ENCODE results near the gene TNFRSF18.

TNFRSF18 gene

DNA sequence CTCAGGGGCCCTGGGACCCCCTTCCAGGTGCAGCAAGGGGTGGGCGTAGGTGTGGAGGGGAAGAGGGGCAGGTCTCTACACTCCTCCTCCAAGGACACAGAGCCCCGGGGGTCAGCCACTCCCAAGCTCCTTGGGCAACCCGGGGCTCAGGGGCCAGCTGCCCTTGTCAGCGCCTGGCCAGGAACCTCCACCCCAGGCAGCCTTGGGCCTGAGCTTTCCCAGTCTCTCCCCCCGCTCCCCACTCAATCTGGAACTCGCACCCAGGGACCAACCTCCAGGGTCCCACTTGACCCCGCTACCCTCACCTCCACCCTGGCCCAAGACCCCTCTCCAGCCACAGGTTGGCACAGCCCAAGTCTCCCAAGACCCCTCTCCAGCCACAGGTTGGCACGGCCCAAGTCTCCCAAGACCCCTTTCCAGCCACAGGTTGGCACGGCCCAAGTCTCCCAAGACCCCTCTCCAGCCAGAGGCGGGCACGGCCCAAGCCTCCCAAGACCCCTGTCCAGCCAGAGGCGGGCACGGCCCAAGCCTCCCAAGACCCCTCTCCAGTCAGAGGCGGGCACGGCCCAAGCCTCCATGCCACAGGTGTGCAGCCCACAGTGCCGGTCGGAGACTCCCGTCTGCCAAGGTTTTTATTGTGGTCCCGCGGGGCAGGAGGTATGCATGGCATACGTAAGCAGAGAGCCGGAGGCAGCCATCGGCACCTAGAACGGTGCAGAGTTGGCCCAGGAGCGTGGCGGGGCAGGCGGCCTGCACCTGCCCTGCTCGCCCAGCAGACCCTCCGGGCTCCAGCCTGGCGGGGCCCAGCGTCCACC is 4.5 kb upstream of the TNFRSF18 start:
- no peak for DNase-seq

DNA sequence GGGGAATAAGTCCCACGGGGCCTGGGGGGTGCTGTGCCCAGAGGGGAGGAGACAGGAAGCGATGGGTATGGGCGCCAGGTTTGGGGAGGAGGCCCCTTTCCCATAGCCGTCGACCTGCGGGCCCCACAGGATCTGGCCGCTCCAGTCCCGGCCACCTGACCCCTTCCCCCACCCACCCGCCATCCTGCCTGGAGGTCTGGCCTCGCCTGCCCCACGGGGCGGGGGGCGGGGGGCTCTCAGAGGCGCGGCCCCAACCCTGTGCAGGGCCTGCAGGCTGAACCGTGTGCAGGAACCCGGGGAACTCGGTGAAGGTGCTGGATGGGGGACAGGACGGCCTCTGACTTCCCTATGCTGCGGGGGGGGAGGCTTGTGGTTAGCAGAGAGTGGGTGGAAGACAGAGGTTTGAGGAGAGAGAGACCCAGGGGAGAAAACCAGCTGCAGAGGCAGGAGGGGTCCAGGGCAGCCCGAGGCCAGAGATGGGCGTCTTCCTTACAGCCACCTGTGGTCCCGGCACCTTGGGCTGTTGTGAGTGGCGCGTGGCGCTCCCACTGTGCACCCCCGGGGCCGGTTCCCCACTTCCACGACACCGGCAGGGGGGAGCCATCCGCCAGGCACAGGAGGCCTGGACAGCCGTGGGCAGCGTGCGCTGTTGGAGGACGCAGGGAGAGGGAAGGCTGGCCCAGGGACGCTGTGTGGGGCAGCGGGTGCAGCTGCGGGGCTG is 2.5 kb upstream of the TNFRSF18 start:
- DNase-seq = peak; percentile 56

GRCh38 chr1:1207571-1207892 is 1.1 kb upstream of the TNFRSF18 start:
- no peak for DNase-seq

GRCh38 chr1:1206966-1207531 is 657 bp upstream of the TNFRSF18 start:
- DNase-seq = no peak

- no peak for DNase-seq
Observed at GRCh38 chr1:1205769-1206375, 520 bp downstream of the TNFRSF18 start.

DNA sequence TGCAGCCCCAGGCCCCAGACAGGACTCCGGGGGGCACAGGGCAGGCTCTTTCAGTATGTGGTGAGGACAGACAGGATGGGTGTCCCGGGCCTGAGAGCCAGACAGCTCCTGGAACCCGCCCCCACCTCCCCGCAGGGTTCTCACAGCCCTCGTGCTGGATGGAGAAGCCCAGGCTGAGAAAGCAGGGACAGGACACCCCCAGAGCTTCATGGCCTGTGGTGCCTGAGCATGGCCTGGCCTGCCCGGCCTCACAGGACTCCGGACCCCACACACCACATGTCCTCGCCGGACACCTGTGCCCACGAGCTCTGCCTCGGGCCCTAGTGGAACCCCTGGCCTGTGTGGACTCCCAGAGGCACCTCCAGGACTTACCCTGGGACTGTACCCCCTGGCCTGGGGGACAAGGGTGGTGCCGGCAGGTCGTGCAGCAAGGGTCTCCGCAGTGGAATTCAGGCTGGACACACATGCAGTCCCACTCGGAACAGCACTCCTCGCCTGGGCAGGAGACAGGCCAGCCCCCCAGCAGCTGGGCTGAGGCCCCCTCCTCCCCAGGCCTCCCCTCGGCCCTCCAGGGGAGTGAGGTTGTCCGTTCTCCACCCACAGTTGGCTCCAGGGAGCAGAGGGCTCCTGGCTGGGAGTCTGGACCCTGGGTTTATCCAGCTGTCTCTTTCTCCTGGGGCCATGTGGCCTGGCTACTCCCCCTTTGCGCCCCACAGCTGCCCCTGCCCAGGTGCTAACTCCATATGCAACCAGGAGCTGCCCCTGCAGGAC is 1.2 kb downstream of the TNFRSF18 start:
- no peak for DNase-seq

DNA sequence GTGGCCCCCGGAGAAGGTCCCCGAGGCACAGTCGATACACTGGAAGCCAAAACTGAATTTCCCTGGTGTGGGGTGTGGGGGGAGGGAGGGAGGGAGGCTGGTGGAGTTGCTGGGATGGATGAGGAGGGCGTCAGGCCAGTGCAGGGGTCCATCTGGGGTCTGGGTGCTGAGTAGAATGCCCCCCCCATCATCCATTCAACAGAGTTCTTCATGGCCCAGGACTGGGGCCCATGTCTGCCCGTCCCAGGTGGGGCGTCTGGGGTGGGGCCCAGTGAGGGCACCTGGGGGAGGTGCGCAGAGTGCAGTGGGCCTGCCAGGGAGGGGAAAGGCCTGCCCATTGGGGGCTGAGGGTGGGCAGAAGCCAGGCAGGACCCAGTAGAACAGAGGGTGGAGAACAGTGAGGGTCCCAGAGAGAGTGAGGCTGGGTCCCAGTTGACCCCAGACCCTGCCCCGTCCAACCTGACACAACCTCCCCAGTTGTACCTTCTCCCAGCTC is 1.9 kb downstream of the TNFRSF18 start:
- DNase-seq = no peak

GRCh38 chr1:1203561-1204424 is 2.6 kb downstream of the TNFRSF18 start:
- DNase-seq = no peak

DNA sequence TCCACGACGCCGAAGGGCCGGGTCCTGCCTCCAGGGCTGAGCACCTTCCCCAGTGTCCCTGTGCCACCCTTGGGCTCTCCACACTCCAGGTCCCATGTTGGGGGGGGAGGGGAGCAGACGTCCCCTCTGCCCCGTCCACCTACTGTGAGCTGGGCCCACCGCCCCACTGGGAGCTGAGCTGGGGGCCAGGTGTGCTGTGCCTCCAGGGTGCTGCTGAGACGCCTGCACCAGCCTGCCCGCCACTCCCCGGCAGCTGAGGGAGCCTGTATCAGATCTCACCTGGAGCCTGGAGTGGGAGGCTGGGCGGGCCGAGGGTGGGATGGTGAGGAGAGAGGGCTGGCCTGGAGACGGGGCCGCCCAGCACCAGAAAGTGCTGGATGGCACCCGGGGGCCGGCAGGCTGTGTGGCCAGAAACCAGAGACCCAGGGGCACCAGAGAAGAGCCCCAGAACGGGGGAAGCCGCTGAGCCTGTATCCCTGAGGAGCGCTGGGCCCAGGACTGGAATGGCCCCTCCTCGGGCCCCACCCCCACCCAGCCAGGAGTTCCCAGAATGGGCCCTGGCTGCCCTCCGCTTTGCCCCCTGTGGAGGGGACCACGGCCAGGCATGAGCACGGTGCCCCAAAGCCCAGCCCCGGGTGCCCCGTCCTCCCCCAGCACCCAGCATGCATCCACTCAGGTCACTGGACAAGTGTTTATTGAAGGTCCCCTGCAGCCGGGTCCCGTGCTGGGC is 3.4 kb downstream of the TNFRSF18 start:
- DNase-seq = no peak

DNA sequence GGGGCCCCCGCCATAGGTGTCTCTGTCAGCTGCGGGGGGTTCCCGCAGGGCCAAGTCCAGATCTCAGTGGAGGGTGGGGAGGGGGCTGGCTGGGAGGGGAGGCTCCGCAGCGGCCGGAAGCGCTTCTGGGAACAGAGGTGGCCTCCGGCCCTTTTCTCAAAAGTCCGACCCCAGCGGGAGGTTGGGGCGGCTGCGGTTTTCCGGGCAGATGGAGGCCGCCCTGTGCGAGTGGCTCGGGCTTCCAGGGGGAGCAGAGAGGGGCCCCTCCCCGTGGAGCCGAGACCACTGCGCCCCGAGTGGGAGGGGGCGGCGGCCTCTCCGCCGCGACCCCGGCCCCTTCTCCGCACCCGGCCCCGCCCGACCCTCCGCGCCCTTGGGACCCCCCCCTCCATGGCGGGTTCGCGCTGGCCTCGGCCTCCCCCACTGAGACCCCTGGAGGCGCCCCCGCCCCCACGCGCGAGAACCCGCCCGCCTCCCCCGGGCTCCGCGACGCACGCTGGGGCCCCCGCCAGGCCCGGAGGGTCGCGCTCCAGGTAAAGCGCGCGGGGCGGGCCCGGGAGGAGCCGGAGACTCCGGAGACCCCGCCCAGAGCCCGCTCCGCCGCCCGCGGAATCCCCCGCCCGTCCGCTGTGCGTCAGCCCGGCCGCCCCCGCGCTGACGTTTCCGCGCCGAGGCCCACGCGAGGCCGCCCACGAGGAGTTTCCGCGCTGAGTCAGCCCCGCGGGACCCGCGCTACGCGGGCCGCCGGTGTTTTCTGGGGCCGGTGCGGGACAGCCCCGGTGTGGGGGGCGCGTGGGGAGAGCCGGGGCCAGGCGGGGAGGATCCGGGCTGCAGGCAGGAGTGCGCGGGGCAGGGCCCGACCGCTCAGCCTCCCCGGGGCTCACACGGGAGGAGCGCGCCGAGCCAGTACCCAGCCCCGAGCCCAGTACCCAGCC is 5.2 kb downstream of the TNFRSF18 start:
- peak; percentile 92 for DNase-seq

DNA sequence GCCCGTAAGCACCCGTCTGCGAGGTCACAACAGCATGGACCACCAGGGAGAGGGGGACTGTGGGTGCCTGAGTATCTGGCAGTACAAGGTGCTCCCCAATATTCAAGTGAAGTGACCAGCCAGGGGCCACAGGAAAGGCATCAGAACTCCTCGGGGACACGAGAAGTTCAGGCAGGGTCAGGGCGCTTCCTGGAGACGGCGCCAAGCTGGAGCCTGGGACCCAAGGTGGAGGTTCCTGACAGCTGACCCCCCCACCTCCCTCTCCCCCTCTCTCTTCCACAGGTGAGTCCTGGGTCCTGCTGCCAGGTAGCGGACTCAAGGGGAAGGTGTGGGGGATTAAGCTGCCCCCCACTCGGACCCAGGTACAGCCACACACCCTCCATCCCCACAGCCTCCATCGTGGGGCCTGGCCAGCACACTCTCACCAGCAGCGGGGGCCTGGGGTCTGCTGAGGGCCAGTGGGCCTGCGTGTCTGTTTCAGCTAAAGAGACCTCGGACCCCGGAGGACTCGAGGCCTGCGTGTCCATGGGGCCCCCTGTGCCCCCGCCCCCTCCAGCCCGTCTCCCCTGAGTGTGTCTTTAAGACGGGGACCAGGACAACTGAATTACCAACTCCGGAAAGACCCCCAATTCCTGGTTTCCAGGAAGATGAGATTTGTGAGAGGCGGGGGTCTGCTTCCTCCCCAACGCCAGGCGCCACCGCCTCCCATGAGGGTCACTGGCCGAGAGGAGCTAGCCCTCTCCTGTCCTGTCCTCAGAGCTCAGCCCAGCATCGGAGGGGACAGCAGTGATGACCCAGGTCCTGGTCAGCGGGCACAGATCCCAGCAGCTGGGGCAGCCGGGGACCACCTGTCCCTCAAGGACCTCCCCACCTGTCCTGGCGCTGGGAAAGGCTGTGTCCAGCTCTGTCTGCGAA is 6.2 kb downstream of the TNFRSF18 start:
- DNase-seq = no peak

DNA sequence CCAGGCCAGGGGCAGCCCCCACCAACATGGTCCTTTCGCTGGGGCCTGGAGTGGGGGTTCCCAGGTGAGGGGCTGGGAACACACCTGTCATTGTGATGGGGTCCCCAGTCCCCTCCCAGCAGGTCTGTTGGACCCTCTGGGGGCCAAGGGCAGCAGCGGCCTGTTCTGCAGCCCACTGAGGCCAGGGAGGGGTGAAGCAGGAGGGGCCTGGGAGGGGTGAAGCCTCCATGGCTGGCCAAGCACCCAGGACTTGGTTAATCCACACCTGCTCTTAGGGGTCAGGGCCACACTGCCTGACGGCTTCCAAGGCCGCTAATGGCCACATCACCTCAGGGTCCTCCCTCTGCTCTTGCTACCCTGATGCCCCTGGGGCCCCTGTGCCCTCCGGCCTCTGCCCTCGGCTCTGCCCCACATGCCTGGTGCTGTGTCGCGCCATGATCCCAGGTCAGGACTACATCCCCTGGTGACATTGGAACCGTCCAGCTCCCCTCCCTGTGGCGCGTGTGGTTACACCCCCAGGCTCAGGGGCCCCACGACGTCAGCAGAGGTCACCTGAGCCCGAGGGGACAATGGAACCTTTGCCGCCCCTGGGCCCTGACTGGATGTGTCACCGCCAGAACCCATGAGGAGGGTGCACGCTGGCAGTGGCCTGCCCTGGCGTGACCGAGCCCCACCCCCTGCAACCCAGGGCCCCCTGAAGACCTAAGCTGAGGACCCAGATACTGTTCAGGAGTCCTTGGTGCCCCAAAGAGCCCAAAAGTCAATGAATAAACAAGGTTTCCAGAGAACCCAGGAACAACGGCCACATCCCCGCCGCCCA is 7.0 kb downstream of the TNFRSF18 start:
- no peak for DNase-seq

- no peak for DNase-seq
Observed at GRCh38 chr1:1198423-1199140, 7.8 kb downstream of the TNFRSF18 start.

- no peak for DNase-seq
Observed at GRCh38 chr1:1197551-1198422, 8.6 kb downstream of the TNFRSF18 start.

DNA sequence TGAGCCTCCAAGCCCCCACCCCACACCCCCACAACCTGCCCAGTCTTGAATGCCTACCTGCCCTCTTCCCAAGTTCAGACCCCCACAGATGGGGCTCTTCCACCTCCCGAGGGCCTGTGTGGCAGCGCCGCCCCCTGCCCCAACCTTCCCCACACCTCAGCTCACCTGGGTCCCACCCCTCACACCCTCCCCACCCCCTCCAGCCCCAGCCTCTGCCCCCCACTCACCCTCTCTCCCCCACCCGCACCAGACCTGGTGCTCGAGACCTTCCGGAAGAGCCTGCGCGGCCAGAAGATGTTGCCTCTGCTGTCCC is 9.2 kb downstream of the TNFRSF18 start:
- DNase-seq = no peak

Data from central memory CD4-positive, alpha-beta T cell (primary cell).